ENCODE data around the gene TFAP2D.

GRCh38 chr6:50807035-50807434 lies 93.7 kb downstream of the TFAP2D start:
- no peak for TF ChIP-seq POLR2AphosphoS5 (IDR thresholded peaks at IDR 0.05)
- TF ChIP-seq CTCF (IDR thresholded peaks at IDR 0.05): no peak

All from prostate gland (tissue), 2 donors.